ENCODE measurements around the gene MYBPC3.

Gene MYBPC3

DNA sequence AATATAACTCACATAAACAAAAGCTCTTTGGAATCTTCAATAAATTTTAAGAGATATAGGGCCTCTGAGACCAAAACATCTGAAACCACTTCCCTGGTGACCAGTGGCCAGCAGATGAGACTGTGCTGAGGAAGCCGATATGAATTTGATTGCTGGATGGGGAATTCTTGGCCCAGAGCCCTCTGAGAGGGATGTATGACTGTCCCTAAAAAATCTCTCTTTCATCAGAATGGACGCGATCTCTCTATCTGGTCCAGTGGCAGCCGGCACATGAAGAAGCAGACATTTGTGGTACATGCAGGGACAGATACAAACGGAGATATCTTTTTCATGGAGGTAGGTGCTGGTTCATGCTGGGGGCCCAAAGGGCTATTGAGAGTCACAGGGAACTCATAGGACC is 37.5 kb downstream of the MYBPC3 start:
- TF ChIP-seq GATA3 (IDR thresholded peaks at IDR 0.05; ENCODE audit: low read depth, low read length) (no peak), GATA2 (IDR thresholded peaks at IDR 0.05; ENCODE audit: low read depth, low read length) (peak; percentile 70)

DNA sequence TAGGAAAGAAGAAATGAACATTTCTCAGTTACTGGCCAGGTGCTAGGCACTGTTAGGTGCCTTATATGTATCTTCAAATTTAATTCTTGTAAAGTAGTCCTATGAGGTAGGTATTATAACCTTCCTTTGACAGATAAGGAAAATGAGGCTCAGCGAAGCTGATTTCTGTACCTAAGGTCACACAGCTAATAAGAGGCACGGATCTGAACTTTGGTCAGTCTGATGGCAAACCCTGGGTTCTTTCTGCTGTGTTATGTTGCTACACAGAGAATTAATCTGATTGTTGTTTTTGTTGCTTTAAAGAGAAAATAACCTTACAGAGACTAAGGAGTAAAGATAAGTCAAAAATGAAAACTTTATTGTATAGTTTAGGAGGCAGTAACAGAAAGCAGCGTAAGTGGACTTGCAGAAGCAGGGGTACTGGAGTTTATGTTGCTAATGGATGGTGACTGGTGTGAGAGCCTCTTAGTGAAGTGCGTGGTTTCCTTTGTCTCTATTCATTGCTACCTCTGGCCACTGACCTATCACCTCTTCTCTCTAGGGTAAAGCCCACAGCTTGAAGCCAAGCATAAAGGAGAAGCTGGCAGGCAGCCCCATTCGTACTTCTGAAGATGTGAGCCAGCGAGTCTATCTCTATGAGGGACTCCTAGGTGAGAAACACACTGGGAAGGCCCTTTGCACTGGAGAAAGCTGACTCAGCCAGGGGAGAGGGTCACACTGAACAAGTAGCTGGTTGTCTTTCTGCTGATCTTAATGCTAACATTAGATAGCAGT is 44.3 kb downstream of the MYBPC3 start:
- TF ChIP-seq GATA2 (IDR thresholded peaks at IDR 0.05; ENCODE audit: low read depth, low read length) (no peak), GATA3 (IDR thresholded peaks at IDR 0.05; ENCODE audit: low read depth, low read length) (no peak)

DNA sequence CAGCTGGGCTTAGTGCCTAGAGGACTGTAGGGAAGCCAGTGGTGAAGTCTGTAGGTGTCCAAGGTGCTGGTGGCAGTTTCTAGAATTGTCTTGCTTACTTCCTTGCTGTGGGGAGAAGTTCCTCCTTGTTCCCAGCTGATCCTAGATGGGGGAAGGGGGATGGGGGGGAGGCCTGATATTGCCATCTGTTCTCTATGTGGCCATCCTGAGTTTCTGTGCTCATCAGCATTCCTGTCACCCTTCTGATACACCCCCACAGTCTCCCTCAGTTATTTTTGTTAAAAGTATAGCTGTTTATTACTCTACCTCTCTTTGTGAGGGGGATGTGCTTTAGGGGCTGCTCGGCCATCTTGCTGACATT is 46.0 kb downstream of the MYBPC3 start:
- TF ChIP-seq GATA3 (IDR thresholded peaks at IDR 0.05; ENCODE audit: low read depth, low read length) = no peak
- TF ChIP-seq GATA2 (IDR thresholded peaks at IDR 0.05; ENCODE audit: low read depth, low read length) = no peak

DNA sequence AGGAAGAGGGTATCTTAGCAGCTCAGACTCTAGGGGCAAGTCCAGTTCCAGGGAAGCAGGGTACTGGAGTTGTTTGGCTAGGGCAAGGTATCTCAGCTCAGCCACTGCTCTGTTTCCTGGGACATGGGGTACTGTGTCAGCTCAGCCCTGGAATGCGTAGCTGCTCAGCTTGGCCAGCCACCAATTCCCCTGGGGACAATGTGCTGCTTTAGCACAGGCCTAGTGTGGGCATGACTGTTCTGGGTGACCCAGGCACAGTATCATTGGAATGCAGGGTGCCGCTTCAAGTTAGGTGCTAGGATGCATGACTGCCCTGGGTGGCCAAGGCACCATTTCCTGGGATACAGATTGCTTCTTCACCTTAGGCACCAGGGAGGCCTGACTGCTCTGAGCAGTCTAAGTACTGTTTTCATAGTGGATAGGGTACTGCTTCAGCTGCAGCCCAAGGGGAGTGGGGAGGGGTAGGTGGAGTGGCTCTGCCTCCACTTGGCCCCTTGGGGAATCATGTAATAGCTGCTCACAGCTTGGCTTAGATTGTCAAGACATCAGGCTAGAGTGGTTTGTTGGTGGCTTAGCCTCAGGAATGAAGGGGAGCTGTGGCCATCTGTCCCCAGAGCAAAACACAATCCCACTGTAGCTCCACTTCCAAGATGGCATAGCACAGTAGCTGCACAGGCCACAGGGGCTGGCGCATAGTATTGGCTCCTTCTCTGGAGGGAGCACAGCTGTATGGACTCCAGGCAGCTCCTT is 46.6 kb downstream of the MYBPC3 start:
- TF ChIP-seq GATA3 (IDR thresholded peaks at IDR 0.05; ENCODE audit: low read depth, low read length) (no peak), GATA2 (IDR thresholded peaks at IDR 0.05; ENCODE audit: low read depth, low read length) (no peak)

- TF ChIP-seq GATA2 (IDR thresholded peaks at IDR 0.05; ENCODE audit: low read depth, low read length) = no peak
- no peak for TF ChIP-seq GATA3 (IDR thresholded peaks at IDR 0.05; ENCODE audit: low read depth, low read length)
These were observed 49.6 kb downstream of the MYBPC3 start for GRCh38 chr11:47302853-47303252.

GRCh38 chr11:47299078-47299477 is 53.4 kb downstream of the MYBPC3 start:
- TF ChIP-seq GATA3 (IDR thresholded peaks at IDR 0.05; ENCODE audit: low read depth, low read length) (no peak), GATA2 (IDR thresholded peaks at IDR 0.05; ENCODE audit: low read depth, low read length) (no peak)

DNA sequence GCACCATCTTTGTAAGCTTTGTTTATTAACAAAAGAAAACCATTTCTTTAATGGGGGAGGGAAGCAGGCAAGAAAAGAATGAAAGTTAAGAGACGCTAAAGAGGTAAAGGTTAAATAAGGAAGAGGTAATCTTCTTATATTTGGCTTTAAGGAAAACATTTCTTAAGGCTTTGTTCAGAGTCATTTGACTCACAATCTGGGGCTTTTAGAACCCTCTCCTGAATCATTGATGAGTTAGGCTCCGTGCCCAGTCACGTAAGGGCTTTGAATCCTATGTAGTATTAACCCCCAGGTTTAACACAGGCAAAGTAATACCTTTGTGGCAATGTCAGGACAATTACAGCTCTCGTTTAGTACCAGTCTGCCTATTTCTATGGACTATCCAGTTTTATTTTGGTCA is 56.5 kb downstream of the MYBPC3 start:
- TF ChIP-seq GATA3 (IDR thresholded peaks at IDR 0.05; ENCODE audit: low read depth, low read length) (no peak), GATA2 (IDR thresholded peaks at IDR 0.05; ENCODE audit: low read depth, low read length) (no peak)

GRCh38 chr11:47295385-47295784 is 57.1 kb downstream of the MYBPC3 start:
- TF ChIP-seq GATA3 (IDR thresholded peaks at IDR 0.05; ENCODE audit: low read depth, low read length) (no peak), GATA2 (IDR thresholded peaks at IDR 0.05; ENCODE audit: low read depth, low read length) (no peak)

- no peak for TF ChIP-seq GATA3 (IDR thresholded peaks at IDR 0.05; ENCODE audit: low read depth, low read length)
- no peak for TF ChIP-seq GATA2 (IDR thresholded peaks at IDR 0.05; ENCODE audit: low read depth, low read length)
These were observed 62.6 kb downstream of the MYBPC3 start for GRCh38 chr11:47289856-47290255.

DNA sequence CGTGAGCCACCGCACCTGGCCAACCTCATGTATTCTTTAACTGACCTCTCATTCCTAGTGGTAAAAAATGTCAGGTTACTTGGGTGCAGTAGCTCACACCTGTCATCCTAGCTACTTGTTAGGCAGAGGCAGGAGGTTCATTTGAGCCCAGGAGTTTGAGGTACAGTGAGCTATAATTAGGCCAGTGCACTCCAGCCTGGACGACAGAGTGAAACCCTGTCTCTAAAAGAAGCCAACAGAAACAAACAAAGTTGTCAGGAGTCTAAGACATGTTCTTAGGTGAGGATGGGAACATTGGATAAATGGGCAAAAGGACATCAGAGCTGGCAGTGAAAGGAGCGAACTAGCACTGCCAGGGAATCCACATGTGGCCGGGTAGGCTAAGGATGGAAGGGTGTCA is 64.4 kb downstream of the MYBPC3 start:
- no peak for TF ChIP-seq GATA3 (IDR thresholded peaks at IDR 0.05; ENCODE audit: low read depth, low read length)
- no peak for TF ChIP-seq GATA2 (IDR thresholded peaks at IDR 0.05; ENCODE audit: low read depth, low read length)

GRCh38 chr11:47285969-47286770 is 66.3 kb downstream of the MYBPC3 start:
- no peak for TF ChIP-seq GATA3 (IDR thresholded peaks at IDR 0.05; ENCODE audit: low read depth, low read length)
- TF ChIP-seq GATA2 (IDR thresholded peaks at IDR 0.05; ENCODE audit: low read depth, low read length) = no peak

- no peak for TF ChIP-seq GATA3 (IDR thresholded peaks at IDR 0.05; ENCODE audit: low read depth, low read length)
- TF ChIP-seq GATA2 (IDR thresholded peaks at IDR 0.05; ENCODE audit: low read depth, low read length) = no peak
These were observed 68.4 kb downstream of the MYBPC3 start for GRCh38 chr11:47284151-47284550.

DNA sequence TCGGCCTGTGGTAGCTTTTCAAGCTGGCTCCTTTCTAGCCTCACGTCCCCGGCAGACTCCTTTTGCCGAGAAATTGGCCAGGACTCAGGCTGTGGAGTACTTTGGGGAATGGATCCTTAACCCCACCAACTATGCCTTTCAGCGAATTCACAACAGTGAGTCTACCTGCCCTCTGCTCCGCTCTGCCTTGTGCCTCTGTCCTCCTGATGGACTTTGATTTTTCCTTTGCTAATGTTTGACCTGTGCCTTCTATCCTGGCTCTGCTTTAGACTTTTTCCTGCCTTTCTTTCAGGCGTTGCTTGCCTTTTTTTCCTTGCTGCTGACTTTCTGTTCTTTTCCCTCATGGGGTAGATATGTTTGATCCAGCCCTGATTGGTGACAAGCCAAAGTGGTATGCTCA is 70.0 kb downstream of the MYBPC3 start:
- TF ChIP-seq GATA2 (IDR thresholded peaks at IDR 0.05; ENCODE audit: low read depth, low read length) = no peak
- TF ChIP-seq GATA3 (IDR thresholded peaks at IDR 0.05; ENCODE audit: low read depth, low read length) = no peak

Data from SH-SY5Y (cell line).